Mesothelial cell of epicardium (in vitro differentiated cells): Measurements from ENCODE around the gene GRIK2. TPM values are rescaled to one million over a fixed set of nuclear protein-coding genes. Genes with fewer than 3 reads are reported as not detected.

Experiments used
- DNase-seq, 2 experiments: peaks; one replicate each; pipeline ENCODE4 v3.0.0; 2021; ENCODE audit warnings: low spot score in 2 of 2; ENCODE audit not compliant: unreplicated experiment in 2 of 2
- H3K27ac Mint-ChIP-seq: 2 replicates; pipeline ENCODE4 v1.8.0; 2021; ENCODE audit warnings: mixed read lengths
- H3K27me3 Mint-ChIP-seq: 2 replicates; pipeline ENCODE4 v1.8.0; 2021; ENCODE audit warnings: low read depth, mixed read lengths
- H3K36me3 Mint-ChIP-seq: 2 replicates; pipeline ENCODE4 v1.8.0; 2021; ENCODE audit warnings: mixed read lengths
- H3K4me1 Mint-ChIP-seq: 2 replicates; pipeline ENCODE4 v1.8.0; 2021; ENCODE audit warnings: mixed read lengths
- H3K4me3 Mint-ChIP-seq: 2 replicates; pipeline ENCODE4 v1.8.0; 2021; ENCODE audit warnings: mild to moderate bottlenecking, moderate library complexity, mixed read lengths
- H3K9me3 Mint-ChIP-seq: 2 replicates; pipeline ENCODE4 v1.8.0; 2021; ENCODE audit warnings: mixed read lengths
- total RNA-seq: library from RNA; stranded (reverse); gene quantifications from 3 replicates; pipeline ENCODE4 v1.2.1, GENCODE V29; 2021
- TF ChIP-seq, protein P1 (sequence below): fragments of 200-600 bp; sonication (generic); IDR thresholded peaks from one replicate; pipeline ENCODE4 v1.5.0; 2021; ENCODE audit warnings: antibody characterized with exemption; ENCODE audit not compliant: unreplicated experiment

The GRIK2 gene
- total RNA-seq, 1 donor from 2014 or later, result 3.2 TPM

DNA sequence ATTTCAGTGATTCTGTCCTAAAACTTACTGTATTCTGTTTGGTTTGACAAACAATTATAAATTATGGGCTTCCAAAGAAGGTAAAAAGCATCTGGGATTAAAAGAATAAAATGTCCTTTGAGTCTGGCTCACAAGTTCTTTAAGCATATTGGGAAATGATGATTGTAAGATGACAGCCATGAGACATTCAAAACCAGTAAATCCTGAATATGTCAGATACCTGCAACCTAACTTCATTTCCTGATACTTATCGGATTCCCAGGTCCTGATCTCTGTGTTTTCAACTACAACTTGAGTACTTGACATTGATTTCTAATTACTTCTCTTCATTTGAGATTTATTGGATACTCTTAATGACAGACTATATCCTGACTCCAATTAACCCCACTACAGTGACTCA, 446.6 kb downstream of the GRIK2 start:
- no peak for DNase-seq
- TF ChIP-seq, protein P1, sequence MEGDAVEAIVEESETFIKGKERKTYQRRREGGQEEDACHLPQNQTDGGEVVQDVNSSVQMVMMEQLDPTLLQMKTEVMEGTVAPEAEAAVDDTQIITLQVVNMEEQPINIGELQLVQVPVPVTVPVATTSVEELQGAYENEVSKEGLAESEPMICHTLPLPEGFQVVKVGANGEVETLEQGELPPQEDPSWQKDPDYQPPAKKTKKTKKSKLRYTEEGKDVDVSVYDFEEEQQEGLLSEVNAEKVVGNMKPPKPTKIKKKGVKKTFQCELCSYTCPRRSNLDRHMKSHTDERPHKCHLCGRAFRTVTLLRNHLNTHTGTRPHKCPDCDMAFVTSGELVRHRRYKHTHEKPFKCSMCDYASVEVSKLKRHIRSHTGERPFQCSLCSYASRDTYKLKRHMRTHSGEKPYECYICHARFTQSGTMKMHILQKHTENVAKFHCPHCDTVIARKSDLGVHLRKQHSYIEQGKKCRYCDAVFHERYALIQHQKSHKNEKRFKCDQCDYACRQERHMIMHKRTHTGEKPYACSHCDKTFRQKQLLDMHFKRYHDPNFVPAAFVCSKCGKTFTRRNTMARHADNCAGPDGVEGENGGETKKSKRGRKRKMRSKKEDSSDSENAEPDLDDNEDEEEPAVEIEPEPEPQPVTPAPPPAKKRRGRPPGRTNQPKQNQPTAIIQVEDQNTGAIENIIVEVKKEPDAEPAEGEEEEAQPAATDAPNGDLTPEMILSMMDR, result no peak
- Mint-ChIP-seq H3K36me3 (no peaks in the 10 kb centered on the region), H3K4me1 (no peaks in the 10 kb centered on the region), H3K9me3 (no peaks in the 10 kb centered on the region), H3K4me3 (no peak overlapping the region), H3K27ac (no peak overlapping the region), H3K27me3 (no peaks in the 10 kb centered on the region)

DNA sequence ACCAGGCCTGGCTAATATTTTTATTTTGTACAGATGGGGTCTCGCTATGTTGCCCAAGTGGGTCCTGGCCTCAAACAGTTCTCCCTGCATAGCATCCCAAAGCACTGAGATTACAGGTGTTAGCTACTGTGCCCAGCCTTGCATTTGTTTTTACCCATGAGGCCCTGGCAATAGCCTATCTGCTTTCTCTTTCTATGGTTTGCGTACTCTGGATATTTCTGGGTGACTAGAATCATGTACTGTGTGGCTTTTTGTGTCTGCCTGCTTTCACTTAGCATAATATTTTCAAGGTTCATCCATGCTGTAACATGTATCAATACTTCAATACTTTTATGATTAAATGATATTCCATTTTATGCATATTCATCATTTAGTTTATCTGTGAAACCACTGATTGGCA, 451.7 kb downstream of the GRIK2 start:
- Mint-ChIP-seq H3K27me3 (no peaks in the 10 kb centered on the region), H3K27ac (no peak overlapping the region), H3K4me3 (no peak overlapping the region), H3K9me3 (no peaks in the 10 kb centered on the region), H3K36me3 (no peaks in the 10 kb centered on the region), H3K4me1 (no peaks in the 10 kb centered on the region)
- TF ChIP-seq, protein P1, result no peak
- DNase-seq, result no peak

DNA sequence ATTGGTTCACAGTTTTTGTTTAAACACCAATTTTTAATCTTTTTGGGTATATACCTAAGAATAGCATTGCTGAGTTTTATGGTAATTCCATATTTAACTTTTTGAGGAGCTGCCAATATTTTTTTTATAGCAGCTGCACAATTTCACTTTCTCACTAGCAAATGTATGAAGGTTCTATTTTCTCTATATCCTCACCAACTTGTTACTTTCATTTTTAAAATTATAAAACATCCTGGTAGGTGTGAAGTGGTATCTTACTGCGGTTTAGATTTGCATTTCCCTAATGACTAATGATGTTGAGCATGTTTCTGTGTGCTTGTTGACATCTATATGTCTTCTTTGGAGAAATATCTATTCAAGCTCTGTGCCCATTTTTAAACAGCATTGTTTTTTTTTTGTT, 452.1 kb downstream of the GRIK2 start:
- no peak overlapping the region for H3K4me3 Mint-ChIP-seq
- peaks cover 1% of the 10 kb centered on the region for H3K4me1 Mint-ChIP-seq
- H3K36me3 Mint-ChIP-seq, result no peaks in the 10 kb centered on the region
- no peaks in the 10 kb centered on the region for H3K9me3 Mint-ChIP-seq
- H3K27ac Mint-ChIP-seq, result no peak overlapping the region
- DNase-seq, result no peak
- H3K27me3 Mint-ChIP-seq, result no peaks in the 10 kb centered on the region
- TF ChIP-seq, protein P1, result no peak

DNA sequence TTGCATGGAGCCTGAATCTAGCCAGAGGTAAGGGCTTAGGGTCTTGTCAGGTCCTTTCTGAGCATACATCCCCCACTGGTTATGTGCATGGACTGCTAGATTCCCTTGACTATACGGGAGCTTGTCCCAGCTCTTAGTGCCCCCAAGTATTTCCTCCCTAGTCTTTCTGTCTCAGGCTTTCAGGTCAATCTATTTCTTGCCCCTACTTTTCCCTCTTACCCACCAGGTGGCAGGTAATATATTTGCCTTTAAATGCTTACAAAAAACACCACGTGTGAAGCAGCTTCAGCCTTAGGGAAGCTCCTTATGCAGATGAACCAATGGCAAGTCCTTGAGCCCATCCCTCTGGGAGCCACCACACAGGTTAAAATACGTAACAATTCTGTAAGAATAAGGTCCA, 454.2 kb downstream of the GRIK2 start:
- H3K36me3 Mint-ChIP-seq, result no peaks in the 10 kb centered on the region
- H3K9me3 Mint-ChIP-seq, result no peaks in the 10 kb centered on the region
- no peak overlapping the region for H3K4me3 Mint-ChIP-seq
- TF ChIP-seq, protein P1, result no peak
- no peaks in the 10 kb centered on the region for H3K27me3 Mint-ChIP-seq
- no peak overlapping the region for H3K27ac Mint-ChIP-seq
- DNase-seq, result no peak
- H3K4me1 Mint-ChIP-seq, result peaks cover 2% of the 10 kb centered on the region

DNA sequence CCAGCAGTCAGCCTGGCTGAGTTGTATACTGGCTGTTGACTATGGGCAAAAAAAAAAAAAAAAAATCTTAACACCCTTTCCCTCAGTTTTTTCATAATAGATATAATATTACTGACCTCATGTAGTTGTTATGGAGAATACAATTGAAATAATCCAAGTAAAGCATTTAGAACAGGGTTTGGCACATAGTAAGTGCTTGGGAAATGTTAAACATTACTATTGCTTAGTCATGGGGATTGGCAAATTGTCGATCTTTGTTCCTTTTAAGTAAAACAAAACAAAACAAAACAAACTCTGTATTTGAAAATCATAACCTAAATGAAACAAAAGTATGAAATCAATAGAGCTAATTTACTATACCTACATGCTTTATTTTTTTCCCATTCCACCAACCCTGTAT, 458.4 kb downstream of the GRIK2 start:
- no peak for DNase-seq
- Mint-ChIP-seq H3K4me1 (peaks cover 2% of the 10 kb centered on the region), H3K9me3 (no peaks in the 10 kb centered on the region)

More for the DNA sequence above, 458.4 kb downstream of the GRIK2 start:
- Mint-ChIP-seq H3K4me3 (no peak overlapping the region), H3K27ac (no peak overlapping the region), H3K27me3 (no peaks in the 10 kb centered on the region), H3K36me3 (no peaks in the 10 kb centered on the region)
- TF ChIP-seq, protein P1, result no peak
